ENCODE results near the gene GRP. TPM values are rescaled to one million over a fixed set of nuclear protein-coding genes. Genes with fewer than 3 reads are reported as not detected.

Gene GRP
- total RNA-seq, 1 experiment from 2014 or later, result not detected

Other genes starting within 250 kb of the GRP start
- gene SEC11C, start 80.3 kb upstream of the GRP start, total RNA-seq (2014; rRNA removed; shearing (Covaris generic)), result 49.7 and 62.1 TPM in 2 replicates
- gene RAX, start 53.3 kb downstream of the GRP start, total RNA-seq (2014; rRNA removed; shearing (Covaris generic)), result not detected in 2 replicates
- not detected in 2 replicates for gene CPLX4, start 98.5 kb downstream of the GRP start, total RNA-seq (2014; rRNA removed; shearing (Covaris generic))
- gene LMAN1, start 139.1 kb downstream of the GRP start, total RNA-seq (2014; rRNA removed; shearing (Covaris generic)), result 107 and 120 TPM in 2 replicates